ENCODE measurements around the gene CDKN2AIPNL. TPM values are rescaled to one million over a fixed set of nuclear protein-coding genes. Genes with fewer than 3 reads are reported as not detected.

CDKN2AIPNL gene
- total and polyA plus RNA-seq, 2 of the 13 experiments (the other 11 are each of a cell fraction or from before 2014, with no cell fraction given): 17.4 to 46.5 TPM

- DNase-seq (ENCODE audit: low spot score) (no peak), ATAC-seq (no peak), FAIRE-seq (no peak)
- Histone ChIP-seq H3K4me3 (replicated peaks in 1 of 3; ENCODE audit: insufficient read depth in 1 of 3, low read depth in 2 of 3, low read length in 3 of 3) (no peak overlapping the region), H3K27ac (ENCODE audit: extremely low read length, insufficient read depth, low read length) (no peak overlapping the region), H2AFZ (ENCODE audit: low read length) (no peak overlapping the region), H3K36me3 (replicated peaks in 1 of 2; ENCODE audit: control insufficient read depth in 1 of 2, insufficient read depth in 2 of 2, low read length in 2 of 2) (peaks cover 11 to 59% of the 10 kb centered on the region in 2 experiments; a peak in 4 of 5 replicates), H3K9ac (ENCODE audit: insufficient read depth, low read depth, low read length) (no peak overlapping the region), H3K9me3 (ENCODE audit: low read length) (no peaks in the 10 kb centered on the region), H3K27me3 (ENCODE audit: control insufficient read depth in 1 of 2, insufficient read depth in 2 of 2, low read length in 2 of 2) (no peaks in the 10 kb centered on the region), H3K4me2 (ENCODE audit: low read depth, low read length) (no peak overlapping the region), H4K20me1 (ENCODE audit: insufficient read depth, low read length) (no peaks in the 10 kb centered on the region), H3K79me2 (ENCODE audit: insufficient read depth, low read length) (peaks cover 1% of the 10 kb centered on the region), H3K4me1 (ENCODE audit: insufficient read depth, low read length) (0 out of 2 replicates have a peak, but pooled peaks cover 9% of the 10 kb centered on the region)
- in situ Hi-C loops (cut with HindIII; ENCODE audit: extremely low pct_ligation_motif_present, low pct_unique_long_range_greater_than_20kb): no loop called here
- ChIA-PET CTCF (ENCODE audit: low intra/inter-chr PET ratio, low total read pairs) (no interaction called here), POLR2A (no interaction called here)
- WGBS (ENCODE audit: low lambda C conversion rate): 96% methylated on average over 2 of the region's 2 CpGs
- no TSS peak for BruUV-seq (replicated peaks)
- intact Hi-C loops (cut with micrococcal nuclease; ENCODE audit: unreplicated experiment): no loop called here
- no peak for TF ChIP-seq SRSF4 (IDR thresholded peaks at IDR 0.05; ENCODE audit: low read depth, low read length, poor library complexity, severe bottlenecking)
- TF ChIP-seq HNF4G (IDR thresholded peaks at IDR 0.05; ENCODE audit: borderline replicate concordance, low read depth, low read length): no peak
- TF ChIP-seq HNF4G (CRISPR knock-in tag; IDR thresholded peaks at IDR 0.05; ENCODE audit: borderline replicate concordance, low read depth): no peak
- no peak for TF ChIP-seq SAFB2 (CRISPR knock-in tag; IDR thresholded peaks at IDR 0.05; ENCODE audit: borderline replicate concordance, low read depth)
- TF ChIP-seq ERF (CRISPR knock-in tag; IDR thresholded peaks at IDR 0.05): no peak
- TF ChIP-seq ZNF274 (CRISPR knock-in tag; IDR thresholded peaks at IDR 0.05): no peak
- TF ChIP-seq ZNF883 (CRISPR knock-in tag; IDR thresholded peaks at IDR 0.05; ENCODE audit: not compliant biosample characterization): no peak
- TF ChIP-seq REST (IDR thresholded peaks at IDR 0.05; ENCODE audit: borderline replicate concordance in 1 of 2, low read depth in 1 of 2, low read length in 2 of 2): no peak
- no peak for TF ChIP-seq HOMEZ (CRISPR knock-in tag; IDR thresholded peaks at IDR 0.05; ENCODE audit: low read depth)
- TF ChIP-seq ZNF33B (CRISPR knock-in tag; IDR thresholded peaks at IDR 0.05): no peak
- TF ChIP-seq BRD4 (CRISPR knock-in tag; IDR thresholded peaks at IDR 0.05): no peak
- TF ChIP-seq ZBED4 (CRISPR knock-in tag; IDR thresholded peaks at IDR 0.05; ENCODE audit: borderline replicate concordance): no peak
- TF ChIP-seq GATA4 (IDR thresholded peaks at IDR 0.05; ENCODE audit: borderline replicate concordance, low read depth): no peak
- no peak for TF ChIP-seq PBX2 (CRISPR knock-in tag; IDR thresholded peaks at IDR 0.05)
- no peak for TF ChIP-seq ZNF589 (CRISPR knock-in tag; conservative IDR thresholded peaks at IDR 0.05)
Measured at GRCh38 chr5:134392301-134392700, 19.4 kb downstream of the CDKN2AIPNL start.

Measured in HepG2 (cell line).